HG02938 (cell line): ENCODE measurements around the gene HPS4.
A peak's percentile ranks its signal among the peaks of the same experiment; 100 is the strongest.
"Not testable (repeated sequence)": the region's sequence is repeated elsewhere in the genome, so short reads cannot be mapped to it uniquely, and the experiment has no call there.

Source experiments
- ATAC-seq: cut with Tn5 transposase; IDR thresholded peaks from one replicate; pipeline ENCODE4 v1.9.1; 2021; ENCODE audit warnings: mild to moderate bottlenecking, moderate library complexity; ENCODE audit not compliant: unreplicated experiment

HPS4 gene

DNA sequence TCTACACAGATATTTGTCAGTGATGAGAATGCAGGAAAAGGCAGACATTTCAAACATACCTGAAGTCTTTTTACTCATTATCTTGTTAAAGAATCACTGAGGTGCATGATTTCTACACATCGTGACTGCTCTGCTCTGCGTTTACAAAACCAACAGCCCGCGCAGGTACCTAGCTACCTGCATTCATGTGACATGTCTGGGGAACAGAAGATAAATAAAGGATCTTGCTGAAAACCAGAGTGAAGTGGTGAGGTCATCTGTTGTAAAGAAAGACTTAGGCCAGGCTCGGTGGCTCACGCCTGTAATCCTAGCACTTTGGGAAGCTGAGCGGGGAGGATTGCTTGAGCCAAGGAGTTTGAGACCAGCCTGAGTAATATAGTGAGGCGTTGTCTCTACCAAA is 38.8 kb downstream of the HPS4 start:
- ATAC-seq: no peak

DNA sequence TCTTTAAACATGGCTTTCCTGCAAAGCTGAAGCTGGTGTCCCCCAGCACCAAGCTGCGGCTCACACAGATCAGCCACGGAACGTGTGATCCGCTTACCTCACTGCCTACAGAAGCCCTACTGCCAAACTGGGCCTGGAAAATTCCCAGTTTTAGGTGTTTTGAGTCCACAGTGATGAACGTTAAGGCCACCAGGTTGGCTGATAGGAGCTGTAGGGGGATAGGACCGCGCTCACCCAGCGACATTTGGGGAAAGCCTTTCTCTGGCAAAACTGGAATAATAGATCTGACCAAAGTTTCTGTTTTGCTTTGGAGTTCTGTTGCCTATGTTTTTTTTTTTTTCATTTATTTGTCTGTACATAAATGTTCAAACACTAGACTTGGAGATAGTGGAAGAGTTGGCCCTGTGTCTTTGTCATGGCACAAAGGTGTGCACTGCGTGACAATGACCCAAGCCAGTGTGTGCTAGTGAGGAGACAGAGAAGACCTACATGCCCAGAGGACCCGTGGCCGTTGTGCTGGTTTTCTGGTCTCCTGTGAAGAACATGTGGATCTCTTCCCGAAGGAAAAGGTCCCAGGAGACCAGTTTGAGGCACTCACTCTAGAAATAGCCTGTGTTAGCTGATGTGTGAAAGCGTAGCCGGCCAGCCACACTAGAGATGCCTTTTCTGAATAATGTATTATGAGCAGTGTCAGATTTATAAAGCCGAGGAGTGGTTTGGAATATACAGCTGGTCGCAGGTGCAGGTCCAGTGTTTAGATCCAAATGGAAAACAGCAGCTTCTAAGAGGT is 39.5 kb downstream of the HPS4 start:
- no peak for ATAC-seq

DNA sequence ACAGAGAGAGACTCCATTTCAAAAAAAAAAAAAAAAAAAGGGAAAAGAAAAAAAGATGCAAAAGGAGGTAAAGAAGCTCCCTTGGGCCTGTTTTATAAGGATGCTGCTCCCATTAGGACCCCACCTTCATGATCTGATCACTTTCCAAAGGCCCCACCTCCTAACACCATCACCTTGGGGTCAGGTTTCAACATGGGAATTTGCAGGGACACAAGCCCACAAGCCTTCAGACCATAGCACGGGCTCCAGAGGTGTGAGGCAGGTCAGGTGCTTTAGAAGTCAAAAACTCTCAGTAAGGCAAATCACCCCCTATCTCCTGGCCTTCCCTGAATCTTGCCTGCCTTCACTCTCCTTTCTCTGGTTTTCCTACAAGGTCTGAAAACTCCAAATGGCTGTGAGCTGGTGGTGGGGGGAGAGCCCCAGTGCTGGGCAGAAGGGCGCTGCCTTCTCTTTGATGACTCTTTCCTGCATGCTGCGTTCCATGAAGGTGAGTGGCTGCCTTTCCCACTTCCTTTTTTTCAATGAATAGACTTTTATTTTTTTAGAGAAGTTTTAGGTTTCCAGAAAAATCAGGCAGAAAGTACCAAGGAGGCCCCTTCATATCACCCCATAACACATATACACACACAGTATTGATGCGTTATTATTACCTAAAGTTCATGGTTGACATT is 41.4 kb downstream of the HPS4 start:
- ATAC-seq: no peak

DNA sequence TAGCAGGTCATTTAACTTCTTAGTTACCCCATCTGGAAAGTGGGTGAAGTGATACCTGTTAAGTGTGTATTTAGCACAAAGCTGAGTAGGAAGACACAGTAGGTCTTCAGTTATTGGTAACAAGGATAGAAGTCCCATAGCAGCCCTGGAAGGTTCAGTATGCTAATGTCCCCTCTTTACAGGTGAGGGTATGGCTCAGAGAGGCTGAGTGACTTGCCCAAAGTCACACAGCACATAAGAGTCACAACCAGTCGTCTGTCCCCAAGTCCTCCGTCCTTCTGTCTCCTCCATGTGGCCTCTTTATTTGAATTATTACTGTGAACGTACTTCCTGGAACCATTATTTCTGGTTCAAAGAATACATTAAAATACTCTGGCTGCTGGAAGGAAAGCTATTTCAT is 44.0 kb downstream of the HPS4 start:
- ATAC-seq: no peak

DNA sequence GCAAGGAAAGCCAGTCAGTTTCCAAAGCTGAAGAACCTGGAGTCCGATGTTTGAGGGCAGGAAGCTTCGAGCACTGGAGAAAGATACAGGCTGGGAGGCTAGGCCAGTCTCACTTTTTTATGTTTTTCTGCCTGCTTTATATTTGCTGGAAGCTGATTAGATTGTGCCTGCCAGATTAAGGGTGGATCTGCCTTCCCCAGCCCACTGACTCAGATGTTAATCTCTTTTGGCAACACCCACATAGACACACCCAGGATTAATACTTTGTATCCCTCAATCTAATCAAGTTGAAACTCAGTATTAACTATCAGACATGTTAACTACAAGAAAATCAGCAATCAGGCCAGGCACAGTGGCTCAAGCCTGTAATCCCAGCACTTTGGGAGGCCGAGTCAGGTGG is 44.8 kb downstream of the HPS4 start:
- not testable (repeated sequence) for ATAC-seq

DNA sequence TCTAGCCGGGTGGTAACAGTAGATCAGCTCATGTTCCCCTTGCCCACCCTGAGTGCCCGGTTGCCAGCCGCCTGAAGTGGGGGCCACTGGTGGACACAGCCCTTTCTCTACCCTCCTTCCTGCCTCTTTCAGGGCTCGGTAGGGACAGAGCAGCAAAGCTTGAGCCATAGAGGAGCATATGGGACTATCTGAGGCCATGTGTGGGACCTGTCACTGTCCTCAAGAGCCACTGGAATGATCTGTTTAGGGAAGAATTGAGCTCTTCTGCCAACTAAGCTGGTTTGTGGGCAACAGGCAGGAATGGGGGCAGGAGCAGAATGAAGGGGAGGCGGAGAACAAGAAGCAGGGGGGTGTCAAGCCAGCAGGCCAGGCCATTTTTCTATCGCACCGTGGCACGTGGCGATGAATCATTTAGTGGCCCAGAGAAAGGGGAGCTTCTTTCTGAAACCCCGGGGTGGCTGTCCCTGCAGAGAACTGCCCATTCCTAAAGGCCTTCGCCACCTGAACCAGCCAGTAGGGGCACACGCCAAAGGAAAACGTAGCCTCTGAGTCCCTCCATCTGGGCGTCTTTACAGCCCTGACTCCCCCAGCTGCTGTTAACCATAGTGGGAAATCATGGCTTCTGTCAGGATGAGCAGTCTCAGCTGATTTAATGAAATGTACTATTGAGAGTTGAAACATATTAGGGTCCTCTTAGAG is 45.7 kb downstream of the HPS4 start:
- no peak for ATAC-seq

DNA sequence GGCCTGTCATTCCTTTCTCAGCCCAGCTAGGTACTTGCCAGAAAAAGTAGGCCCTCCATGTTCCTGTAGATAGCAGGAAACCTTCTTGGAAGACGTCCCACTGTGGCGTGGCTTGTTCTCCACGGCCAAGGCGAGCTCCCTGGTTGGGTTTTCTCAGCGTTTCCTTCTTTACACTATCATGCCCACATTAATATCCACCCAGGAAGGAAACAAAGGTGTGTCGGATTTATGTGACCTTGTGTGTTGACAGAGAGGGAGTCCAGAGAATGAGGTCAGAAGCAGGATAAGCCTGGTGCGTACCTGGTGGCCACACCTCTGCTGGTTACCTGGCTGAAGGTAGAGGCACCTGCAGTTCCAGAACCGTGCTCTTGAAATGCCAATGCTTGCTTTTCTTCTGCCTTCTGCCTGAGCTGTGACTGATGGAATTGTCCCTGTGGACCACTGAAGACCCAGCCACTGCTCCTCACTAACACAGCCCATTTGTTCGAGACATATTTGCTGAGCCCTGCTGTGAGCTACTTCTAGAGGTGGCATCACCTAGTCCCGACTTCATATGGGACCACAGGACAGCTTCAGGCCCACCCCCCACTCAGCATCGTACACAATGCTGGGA is 46.6 kb downstream of the HPS4 start:
- ATAC-seq: no peak

DNA sequence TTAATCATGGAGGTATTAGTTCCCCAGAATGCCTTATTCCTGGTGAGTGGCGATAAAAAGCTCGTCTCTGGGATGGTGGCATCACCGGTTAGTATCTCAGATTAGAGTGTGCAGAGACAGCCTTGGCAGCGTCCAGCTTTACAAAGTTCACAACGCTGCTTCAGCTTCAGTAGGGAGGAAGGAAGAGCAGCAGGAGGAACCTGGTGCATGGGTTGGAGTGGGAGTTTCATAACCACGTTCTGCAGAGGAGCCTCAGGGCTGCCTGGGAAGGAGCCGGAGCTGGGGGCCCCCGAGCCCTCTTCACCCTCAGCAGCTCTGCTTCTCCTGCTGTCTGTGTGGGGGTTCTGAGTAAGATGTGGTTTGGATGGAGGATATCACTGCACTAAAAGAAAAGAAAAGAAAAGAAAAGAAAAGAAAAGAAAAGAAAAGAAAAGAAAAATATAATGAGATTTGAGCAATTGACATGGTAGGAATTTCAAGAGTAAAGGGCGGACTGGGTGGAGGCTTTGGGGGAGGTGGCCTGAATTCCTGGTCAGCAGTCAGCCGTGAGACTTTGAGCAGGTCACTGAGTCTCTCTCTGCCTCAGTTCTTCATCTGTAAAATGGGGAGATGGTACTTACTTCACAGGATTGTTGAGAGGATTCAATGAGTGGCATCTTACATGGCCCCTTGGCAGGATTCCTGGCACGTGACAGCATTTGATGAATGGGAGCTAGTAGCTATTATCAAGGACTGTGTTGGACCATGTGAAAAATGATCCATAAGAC is 48.1 kb downstream of the HPS4 start:
- no peak for ATAC-seq

DNA sequence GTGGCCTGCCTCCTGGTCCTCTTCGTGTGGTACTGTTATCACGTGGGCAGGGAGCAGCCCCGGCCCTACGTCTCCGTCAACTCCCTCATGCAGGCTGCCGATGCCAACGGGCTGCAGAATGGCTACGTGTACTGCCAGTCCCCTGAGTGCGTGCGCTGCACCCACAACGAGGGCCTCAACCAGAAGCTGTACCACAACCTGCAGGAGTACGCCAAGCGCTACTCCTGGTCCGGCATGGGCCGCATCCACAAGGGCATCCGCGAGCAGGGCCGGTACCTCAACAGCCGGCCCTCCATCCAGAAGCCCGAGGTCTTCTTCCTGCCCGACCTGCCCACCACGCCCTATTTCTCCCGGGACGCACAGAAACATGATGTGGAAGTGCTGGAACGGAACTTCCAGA is 49.8 kb downstream of the HPS4 start:
- no peak for ATAC-seq

DNA sequence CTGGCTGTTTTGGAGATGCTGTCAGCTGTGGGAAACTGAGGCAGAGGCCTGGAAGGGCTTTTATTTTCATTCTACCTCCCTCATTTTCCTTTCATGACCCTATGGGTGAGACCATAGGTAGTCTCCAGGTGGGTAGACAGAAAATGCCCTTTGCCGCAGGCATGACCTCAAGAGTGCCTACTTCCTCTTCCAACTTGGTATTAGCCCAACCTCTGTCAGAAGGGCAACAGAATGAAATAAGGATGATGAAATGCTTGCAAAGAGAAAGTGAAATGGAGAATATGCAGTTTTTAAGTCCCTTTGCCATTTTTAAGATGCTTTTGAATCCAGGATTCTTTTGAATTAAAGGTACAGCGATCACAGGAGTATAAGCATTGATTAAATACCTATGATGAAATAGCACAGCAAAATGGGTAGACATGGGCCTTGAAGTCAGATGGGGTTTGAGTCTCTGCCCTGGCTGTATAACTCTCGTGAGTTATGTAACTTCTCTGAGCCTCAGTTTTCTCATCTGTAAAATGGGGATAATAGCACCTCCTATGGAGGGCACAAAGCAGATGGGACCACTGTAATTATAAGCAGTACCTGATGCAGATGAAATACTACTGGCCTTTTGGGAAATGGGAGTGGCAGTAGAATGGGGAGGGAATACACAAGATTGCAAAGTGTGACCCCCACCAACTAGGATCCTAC is 50.8 kb downstream of the HPS4 start:
- ATAC-seq: no peak

DNA sequence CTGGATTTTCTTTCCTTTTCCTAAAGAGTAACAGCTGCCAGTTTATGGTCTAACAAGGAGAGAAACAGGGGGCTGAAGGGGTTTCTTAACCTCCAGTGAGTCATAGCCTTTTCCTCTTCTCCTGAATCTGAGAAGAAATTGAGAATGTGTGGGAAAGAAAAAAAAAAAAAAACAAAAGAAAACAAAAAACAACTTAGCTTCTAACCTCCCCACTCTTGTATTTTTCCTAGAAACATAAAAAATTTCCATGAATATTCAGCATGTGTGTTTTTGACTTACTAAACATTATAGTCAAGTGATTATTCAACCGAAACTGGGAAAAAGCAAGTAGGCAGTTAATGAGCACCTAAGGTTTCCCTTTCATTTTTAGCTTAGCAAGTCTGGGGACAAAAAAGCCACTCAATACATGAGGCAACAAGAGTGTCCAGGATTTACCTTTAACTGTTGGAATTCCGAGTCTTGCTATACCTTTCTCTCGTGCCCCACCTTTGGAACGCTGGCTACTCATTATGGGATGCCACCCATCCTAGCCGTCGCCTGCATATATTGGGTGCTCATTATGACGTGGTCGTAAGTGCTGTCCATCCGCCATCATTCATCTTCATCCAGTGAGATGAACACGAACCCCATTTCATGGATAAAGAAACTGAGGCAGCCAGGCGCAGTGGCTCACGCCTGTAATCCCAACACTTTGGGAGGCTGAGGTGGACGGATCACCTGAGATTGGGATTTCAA is 52.2 kb downstream of the HPS4 start:
- no peak for ATAC-seq

DNA sequence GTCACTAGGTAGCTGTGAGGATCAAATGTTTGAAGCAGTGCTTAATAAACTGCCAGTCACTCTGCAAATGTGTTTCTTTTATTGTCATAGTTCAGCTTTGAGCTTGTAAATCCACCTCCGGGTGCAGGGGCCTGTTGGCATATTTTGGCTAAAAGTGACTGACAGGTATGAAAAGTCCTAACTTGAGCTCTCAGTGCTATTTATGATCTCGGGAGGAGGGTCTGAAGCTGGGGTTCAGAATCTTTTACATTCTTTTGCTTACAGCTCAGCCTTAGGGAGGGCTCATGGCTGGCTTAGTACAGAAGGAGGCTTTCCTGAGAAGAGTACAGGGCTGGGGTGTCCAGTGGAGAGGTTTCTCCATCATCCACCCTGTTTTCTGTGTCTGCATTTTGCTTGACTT is 53.0 kb downstream of the HPS4 start:
- no peak for ATAC-seq

DNA sequence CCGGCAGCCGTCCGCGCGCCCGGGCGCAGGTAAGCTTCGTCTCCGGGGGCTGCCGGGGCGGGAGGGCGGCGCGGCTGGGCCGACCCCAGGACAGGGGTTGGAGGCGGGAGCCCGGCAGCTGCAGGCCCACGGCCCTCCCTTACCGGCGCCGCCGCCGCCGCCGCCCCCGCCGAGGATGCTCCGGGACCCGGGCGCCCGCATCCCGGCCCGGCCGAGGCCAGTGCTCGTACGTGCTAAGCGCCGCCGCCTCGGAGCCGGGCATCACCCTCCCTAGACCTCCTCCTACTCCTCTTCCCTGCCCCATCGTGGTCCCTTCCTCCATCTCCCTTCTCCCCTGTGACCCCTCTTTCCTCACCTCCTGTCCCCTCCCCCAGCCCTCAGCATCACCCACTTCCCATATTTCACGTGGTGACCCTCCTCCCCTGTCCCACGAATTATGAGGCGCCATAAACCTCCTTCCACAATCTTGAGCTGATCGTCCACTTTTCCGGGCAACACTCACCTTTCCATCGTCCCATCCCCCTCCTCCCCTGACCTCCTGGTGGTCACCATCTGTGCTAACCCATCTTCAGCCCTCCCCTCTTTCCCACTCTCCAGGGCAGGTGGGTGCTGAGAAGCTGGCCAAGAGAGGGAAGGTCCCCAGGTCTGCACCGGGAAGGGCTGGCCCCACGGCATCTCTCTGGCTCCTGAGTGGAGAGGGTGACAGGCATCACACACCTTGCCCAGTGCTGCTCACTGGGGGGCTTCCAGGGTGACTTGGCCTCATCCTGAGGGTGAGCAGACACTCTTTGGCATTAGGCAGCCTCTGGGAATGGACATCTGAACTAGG is 53.9 kb downstream of the HPS4 start:
- peak; percentile 8 for ATAC-seq

DNA sequence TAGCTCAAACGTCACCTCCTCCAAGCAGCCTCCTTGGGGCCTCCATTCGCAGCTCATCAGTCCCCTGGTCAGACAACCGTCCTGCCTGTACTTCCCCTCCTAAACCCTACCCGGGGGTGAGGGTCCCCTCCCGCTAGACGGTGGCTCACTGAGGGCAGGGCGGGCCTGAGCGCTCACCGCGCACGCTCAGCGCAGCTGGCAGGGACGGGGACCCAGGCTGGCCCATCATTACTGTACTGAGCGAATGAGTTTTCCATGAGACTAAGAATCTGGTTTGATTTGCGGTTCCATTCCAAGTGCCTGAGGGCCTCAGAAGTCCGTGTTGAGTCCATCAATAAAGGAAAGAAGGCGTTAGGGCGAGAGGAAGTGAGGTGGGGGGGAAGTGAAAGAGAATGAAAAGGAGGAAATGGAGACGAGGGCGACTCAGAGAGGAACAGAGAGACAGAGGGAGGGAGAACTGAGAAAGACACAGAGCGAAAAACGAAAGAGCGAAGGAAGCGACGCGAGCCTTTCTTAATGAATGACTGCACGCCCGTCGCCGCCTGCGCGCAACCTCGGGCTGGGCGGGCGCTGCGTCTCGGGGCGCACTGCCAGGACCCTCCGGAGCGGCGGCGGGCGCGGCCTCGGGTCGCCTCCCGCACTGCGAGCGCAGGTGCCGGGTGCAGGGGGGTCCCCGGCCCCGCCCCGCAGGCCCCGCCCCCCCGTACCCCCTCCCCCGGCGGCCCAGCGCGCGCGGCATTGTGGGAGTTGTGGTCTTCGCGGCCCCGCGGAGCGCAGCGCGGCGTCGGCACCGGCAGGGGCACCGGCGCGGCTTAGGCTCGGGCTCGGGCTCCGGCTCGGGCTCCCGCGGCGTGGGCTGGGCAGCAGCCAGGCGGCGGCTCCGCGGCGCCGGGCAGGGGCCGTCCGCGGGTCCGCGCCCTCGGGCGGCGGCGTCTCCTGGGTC is 54.8 kb downstream of the HPS4 start, which contains the start of gene ASPHD2:
TSS of gene ASPHD2 (plus strand) at position 746 of the 943 bp plus-strand sequence. CDS start 4,356 bp downstream, outside the sequence.
- peak; percentile 69 for ATAC-seq

DNA sequence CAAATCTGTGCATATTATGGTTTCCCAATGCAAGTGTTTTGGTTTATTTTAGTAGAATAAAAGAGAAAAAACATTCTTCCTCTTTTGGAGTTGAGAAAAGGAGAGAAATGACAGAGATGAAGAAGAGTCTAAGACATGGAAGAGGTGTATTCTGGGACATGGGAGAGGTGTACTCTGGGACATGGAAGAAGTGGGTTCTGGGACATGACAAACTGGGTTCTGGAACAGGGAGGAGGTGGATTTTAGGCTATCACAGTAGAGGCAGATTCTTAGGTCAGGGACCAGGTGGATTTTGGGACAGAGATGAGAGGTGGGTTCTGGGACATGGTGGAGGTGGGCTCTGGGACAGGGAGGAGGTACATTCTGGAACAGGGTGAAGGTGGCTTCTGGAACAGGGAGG is 56.7 kb downstream of the HPS4 start:
- no peak for ATAC-seq

DNA sequence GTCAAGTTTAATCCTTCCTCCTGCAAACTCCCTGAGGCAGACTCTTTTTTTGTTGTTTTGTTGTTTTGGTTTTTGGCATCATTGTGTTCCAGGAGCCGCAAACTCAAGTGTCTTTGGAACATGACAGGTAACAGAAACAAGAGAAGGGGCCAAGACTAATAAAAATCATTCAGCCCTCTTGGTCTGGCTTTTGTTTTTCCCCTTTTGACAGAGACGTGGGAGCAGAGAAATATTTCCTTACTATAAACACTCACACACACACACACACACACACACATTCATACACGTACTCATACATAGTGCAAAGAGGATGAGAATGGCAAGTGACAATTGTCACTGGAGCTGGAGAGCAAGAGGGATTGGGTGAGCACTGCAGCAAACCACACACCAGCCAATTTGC is 65.0 kb downstream of the HPS4 start:
- ATAC-seq: no peak

DNA sequence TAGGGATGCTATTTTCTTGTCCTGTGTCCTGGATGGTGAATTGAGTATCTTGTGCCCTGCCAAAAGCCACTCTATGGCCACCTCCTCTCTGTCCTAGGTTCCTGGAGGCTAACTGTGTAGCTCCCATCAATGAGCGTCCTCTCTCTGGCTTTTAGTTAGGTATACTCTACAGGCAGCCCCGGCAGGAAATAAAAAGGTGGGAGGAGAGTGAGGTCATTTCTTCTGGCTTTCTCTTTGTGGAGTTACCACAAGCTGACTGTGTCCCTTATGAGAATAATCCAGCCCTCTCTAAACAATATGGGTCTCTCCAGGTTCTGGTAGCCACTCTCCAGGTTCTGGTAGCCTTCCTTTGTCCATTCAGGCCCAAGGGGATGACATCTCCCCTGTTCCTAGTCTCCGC is 66.2 kb downstream of the HPS4 start:
- no peak for ATAC-seq
